ENCODE results near the gene PDK2.
A peak's percentile ranks its signal among the peaks of the same experiment; 100 is the strongest.

PDK2 gene

DNA sequence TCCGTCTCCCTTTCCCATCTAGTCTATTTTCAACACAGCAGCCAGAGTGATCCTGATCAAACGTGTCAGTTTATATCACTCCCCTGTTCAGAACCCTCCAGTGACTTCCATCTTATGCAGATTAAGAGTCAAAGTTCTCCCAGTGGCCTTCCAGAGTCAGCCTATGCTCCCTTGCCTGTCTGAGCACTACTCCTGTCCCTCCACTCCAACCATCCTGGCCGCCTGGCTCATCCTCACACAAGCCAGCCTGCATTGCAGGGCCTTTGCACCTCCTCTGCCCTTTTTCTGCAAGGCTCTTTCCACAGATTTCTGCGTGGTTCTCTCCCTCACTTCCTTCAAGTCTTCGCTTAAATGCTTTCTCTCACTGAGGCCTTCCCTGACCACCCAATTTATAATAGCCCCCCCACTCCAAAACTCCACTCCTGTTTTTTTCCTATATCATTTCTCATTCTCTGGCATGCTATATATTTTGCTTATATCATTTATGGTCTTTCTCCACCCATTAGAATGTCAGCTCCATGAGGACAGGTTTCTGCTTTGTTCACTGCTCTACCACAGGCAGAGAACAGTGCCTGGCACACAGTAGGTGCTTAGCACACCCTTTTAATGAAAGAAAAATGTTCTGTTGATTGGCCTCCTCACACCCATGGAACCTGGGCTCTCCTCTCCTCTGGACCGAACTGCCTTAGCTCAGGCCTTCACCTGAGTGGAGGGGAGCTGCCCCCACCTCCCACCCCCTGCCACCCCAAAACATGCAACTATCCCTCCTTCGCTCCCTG lies 25.5 kb downstream of the PDK2 start:
- POLR2A ChIA-PET = no interaction called here
- no peak for TF ChIP-seq CTCF (IDR thresholded peaks at IDR 0.05; ENCODE audit: insufficient read depth, low read length, missing control alignments)
- H3K4me3 ChIP-seq (ENCODE audit: low read depth, low read length) = no peak overlapping the region
- CTCF ChIA-PET = interaction anchor here (1.0 to 10.0 kb wide), 8 partner anchors 13 to 177 kb away, joined by 3 to 83 read pairs (median 7); partner anchors contain the start of gene PDK2
- DNase-seq (ENCODE audit: low read depth, low spot score) = no peak

DNA sequence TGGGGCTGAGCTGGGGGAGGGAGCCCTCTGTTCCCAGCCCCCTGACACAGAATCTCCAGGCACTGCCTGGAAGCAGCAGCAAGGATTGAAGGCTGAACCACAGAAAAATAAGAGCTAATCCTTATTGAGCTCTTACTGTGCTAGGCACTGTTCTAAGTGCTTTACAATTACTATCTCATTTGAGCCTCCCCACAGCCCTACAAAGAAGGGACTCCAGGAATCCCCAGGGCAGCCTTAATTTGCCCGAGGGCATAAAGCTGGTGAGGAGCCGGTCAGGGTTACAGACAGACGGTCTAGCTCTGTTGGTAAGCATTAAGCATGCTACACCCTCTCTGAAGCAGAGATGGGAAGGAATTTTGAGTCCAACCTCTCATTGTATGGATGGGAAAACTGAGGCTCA lies 27.8 kb downstream of the PDK2 start:
- DNase-seq (ENCODE audit: low read depth, low spot score) = no peak
- ChIA-PET POLR2A (interaction anchor here (0.7 kb wide), 1 partner anchor 8 kb away, joined by 3 read pairs; no protein-coding TSS in a partner anchor), CTCF (interaction anchor here (0.8 to 10.0 kb wide), 10 partner anchors 8 to 174 kb away, joined by 3 to 83 read pairs (median 10); no protein-coding TSS in a partner anchor)
- TF ChIP-seq CTCF (IDR thresholded peaks at IDR 0.05; ENCODE audit: insufficient read depth, low read length, missing control alignments) = no peak
- H3K4me3 ChIP-seq (ENCODE audit: low read depth, low read length) = no peak overlapping the region

GRCh38 chr17:50123649-50124349 lies 28.6 kb downstream of the PDK2 start:
- POLR2A ChIA-PET = interaction anchor here (0.7 kb wide), 1 partner anchor 9 kb away, joined by 3 read pairs; no protein-coding TSS in a partner anchor
- CTCF ChIA-PET = interaction anchor here (1.0 to 10.0 kb wide), 10 partner anchors 9 to 173 kb away, joined by 3 to 83 read pairs (median 10); no protein-coding TSS in a partner anchor
- H3K4me3 ChIP-seq (ENCODE audit: low read depth, low read length) = no peak overlapping the region
- no peak for DNase-seq (ENCODE audit: low read depth, low spot score)
- TF ChIP-seq CTCF (IDR thresholded peaks at IDR 0.05; ENCODE audit: insufficient read depth, low read length, missing control alignments) = no peak

DNA sequence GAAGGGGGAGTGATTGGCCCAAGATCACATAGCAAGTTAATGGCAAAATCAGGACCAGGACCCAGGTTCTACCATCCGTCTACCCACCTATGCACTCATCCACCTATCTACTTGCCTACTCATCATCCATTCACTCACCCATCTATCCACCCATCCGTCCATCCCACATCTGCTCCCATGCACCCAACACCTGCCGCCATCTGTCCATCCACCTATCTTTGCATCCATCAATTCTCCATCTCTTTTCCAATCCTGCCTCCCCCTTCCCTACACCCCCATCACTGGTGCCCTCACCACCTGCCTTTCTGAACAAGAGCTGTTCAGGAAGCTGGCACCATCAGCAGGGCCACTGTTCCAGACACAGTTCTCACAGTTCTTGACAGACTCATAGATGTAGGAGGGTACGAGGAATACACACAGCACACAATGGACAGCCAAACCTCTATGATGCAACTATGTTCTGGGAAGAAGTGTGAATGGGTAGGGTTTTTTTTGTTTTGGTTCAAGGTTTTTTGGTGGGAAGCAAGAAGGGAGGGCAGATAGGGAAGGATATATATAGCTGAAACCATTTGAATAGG lies 30.4 kb downstream of the PDK2 start:
- no peak overlapping the region for H3K4me3 ChIP-seq (ENCODE audit: low read depth, low read length)
- TF ChIP-seq CTCF (IDR thresholded peaks at IDR 0.05; ENCODE audit: insufficient read depth, low read length, missing control alignments) = no peak
- ChIA-PET CTCF (interaction anchor here (1.3 to 3.9 kb wide), 4 partner anchors 9 to 32 kb away, joined by 4 to 19 read pairs (median 7); partner anchors contain the start of gene PDK2), POLR2A (no interaction called here)
- DNase-seq (ENCODE audit: low read depth, low spot score) = no peak

- ChIA-PET POLR2A (no interaction called here), CTCF (interaction anchor here (0.5 to 3.9 kb wide), 5 partner anchors 11 to 37 kb away, joined by 3 to 19 read pairs (median 5); partner anchors contain the start of gene PDK2)
- no peak for TF ChIP-seq CTCF (IDR thresholded peaks at IDR 0.05; ENCODE audit: insufficient read depth, low read length, missing control alignments)
- H3K4me3 ChIP-seq (ENCODE audit: low read depth, low read length) = peak overlapping the region; percentile 15; the same call in 1 of the 2 replicates
- no peak for DNase-seq (ENCODE audit: low read depth, low spot score)
These were observed 32.7 kb downstream of the PDK2 start for GRCh38 chr17:50127697-50128361.

Data from AG04449 (cell line).